ENCODE measurements around the gene AMZ2.
A peak's percentile ranks its signal among the peaks of the same experiment; 100 is the strongest.

AMZ2 gene

GRCh38 chr17:68290955-68291835 lies 43.4 kb downstream of the AMZ2 start, which contains the start of the genes ARSG and SLC16A6:
Gene ARSG (plus strand): TSS chr17:68291495. CDS start chr17:68307494, 15,999 bp downstream.
Gene SLC16A6 (minus strand): TSS chr17:68291127. CDS start chr17:68278320, 12,807 bp downstream.
- peak; percentile 78 for DNase-seq (ENCODE audit: low spot score)

GRCh38 chr17:68291836-68292688 lies 44.2 kb downstream of the AMZ2 start:
- peak; percentile 77 for DNase-seq (ENCODE audit: low spot score)

GRCh38 chr17:68292689-68293040 lies 44.8 kb downstream of the AMZ2 start:
- DNase-seq (ENCODE audit: low spot score): no peak

GRCh38 chr17:68293490-68294195 lies 45.8 kb downstream of the AMZ2 start:
- DNase-seq (ENCODE audit: low spot score): no peak

GRCh38 chr17:68294196-68294555 lies 46.3 kb downstream of the AMZ2 start:
- no peak for DNase-seq (ENCODE audit: low spot score)

GRCh38 chr17:68294617-68295016 lies 46.8 kb downstream of the AMZ2 start:
- no peak for DNase-seq (ENCODE audit: low spot score)

GRCh38 chr17:68295086-68295485 lies 47.2 kb downstream of the AMZ2 start:
- no peak for DNase-seq (ENCODE audit: low spot score)

GRCh38 chr17:68296217-68297191 lies 48.7 kb downstream of the AMZ2 start:
- no peak for DNase-seq (ENCODE audit: low spot score)

- no peak for DNase-seq (ENCODE audit: low spot score)
These were observed 49.4 kb downstream of the AMZ2 start for GRCh38 chr17:68297195-68297594.

- no peak for DNase-seq (ENCODE audit: low spot score)
These were observed 50.8 kb downstream of the AMZ2 start for GRCh38 chr17:68298601-68299000.

GRCh38 chr17:68299817-68300216 lies 52.0 kb downstream of the AMZ2 start:
- no peak for DNase-seq (ENCODE audit: low spot score)

- no peak for DNase-seq (ENCODE audit: low spot score)
These were observed 53.7 kb downstream of the AMZ2 start for GRCh38 chr17:68301438-68301959.

- no peak for DNase-seq (ENCODE audit: low spot score)
These were observed 54.3 kb downstream of the AMZ2 start for GRCh38 chr17:68302066-68302564.

- DNase-seq (ENCODE audit: low spot score): no peak
These were observed 54.8 kb downstream of the AMZ2 start for GRCh38 chr17:68302666-68303065.

GRCh38 chr17:68304706-68305105 lies 56.9 kb downstream of the AMZ2 start:
- DNase-seq (ENCODE audit: low spot score): no peak

GRCh38 chr17:68305142-68305541 lies 57.3 kb downstream of the AMZ2 start:
- DNase-seq (ENCODE audit: low spot score): no peak
